ENCODE measurements around the gene CFAP20DC. TPM values are rescaled to one million over a fixed set of nuclear protein-coding genes. Genes with fewer than 3 reads are reported as not detected.

The CFAP20DC gene
- total RNA-seq, 2 donors from 2014 or later: 0.33 to 1.0 TPM

DNA sequence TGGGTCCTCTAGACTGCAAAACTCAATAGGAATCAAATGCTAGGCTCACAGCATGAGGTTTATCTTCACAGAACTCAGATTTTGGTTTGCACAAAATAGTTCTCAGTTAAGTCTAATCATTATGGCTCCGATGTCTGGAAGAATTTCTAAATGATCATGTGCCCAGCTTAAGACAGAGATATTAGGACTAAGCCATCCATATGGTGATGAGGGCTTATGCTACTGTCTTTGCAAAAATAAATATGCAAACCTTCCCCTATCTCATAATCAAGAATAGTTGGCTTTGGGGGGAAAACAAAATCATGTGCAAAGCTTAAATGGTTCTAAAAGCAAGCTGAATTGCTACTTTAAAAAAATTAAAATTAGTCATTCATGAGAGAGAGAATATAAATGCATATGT lies 96.5 kb downstream of the CFAP20DC start:
- no peak for TF ChIP-seq POLR2A (IDR thresholded peaks at IDR 0.05)
- TF ChIP-seq, protein P1, sequence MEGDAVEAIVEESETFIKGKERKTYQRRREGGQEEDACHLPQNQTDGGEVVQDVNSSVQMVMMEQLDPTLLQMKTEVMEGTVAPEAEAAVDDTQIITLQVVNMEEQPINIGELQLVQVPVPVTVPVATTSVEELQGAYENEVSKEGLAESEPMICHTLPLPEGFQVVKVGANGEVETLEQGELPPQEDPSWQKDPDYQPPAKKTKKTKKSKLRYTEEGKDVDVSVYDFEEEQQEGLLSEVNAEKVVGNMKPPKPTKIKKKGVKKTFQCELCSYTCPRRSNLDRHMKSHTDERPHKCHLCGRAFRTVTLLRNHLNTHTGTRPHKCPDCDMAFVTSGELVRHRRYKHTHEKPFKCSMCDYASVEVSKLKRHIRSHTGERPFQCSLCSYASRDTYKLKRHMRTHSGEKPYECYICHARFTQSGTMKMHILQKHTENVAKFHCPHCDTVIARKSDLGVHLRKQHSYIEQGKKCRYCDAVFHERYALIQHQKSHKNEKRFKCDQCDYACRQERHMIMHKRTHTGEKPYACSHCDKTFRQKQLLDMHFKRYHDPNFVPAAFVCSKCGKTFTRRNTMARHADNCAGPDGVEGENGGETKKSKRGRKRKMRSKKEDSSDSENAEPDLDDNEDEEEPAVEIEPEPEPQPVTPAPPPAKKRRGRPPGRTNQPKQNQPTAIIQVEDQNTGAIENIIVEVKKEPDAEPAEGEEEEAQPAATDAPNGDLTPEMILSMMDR (IDR thresholded peaks at IDR 0.05): no peak
- Histone ChIP-seq H3K4me3 (no peak overlapping the region), H3K9me3 (no peaks in the 10 kb centered on the region), H3K27ac (no peak overlapping the region), H3K36me3 (replicated peaks in 1 of 2; ENCODE audit: insufficient read depth in 1 of 2, low read depth in 2 of 2) (no peaks in the 10 kb centered on the region), H3K27me3 (no peaks in the 10 kb centered on the region), H3K4me1 (no peaks in the 10 kb centered on the region)
- intact Hi-C loops (cut with DNase I): no loop called here
- DNase-seq: no peak
- ATAC-seq: no peak
- 100% methylated on average over 1 of the region's 1 CpG for WGBS, 2 donors

DNA sequence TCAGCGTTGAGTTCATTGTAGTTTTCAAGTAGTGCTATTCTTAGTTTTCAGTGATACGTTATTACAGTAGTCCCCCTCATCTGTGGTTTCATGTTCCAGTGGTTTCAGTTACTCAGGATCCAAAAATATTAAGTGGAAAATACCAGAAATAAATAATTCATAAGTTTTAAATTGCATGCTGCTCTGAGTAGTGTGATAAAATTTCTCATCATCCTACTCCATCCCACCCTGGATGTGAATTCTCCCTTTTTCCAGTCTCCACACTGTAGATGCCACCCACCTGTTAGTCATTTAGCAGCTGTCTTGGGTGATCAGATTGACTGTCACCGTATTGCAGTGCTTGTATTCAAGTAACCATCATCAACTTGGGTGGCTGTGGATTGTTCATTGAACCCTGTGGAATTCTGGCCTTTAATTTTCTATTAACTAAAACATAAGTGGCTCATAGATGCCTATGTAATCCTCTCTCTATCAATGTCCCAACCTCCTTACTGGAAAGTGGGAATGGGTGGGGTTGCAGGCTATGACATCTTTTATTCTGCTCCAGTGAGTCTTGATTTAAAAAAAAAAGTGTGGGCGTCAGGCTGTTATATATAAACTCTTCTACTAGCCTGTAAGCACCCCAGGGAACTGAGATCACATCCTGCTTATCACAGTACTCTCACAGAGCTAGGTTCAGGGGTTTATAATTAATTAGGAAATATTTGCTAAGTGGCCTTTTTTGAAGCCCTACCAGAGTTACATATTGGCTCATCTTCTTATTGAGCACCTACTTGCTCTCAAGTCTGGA lies 97.5 kb downstream of the CFAP20DC start:
- Histone ChIP-seq H3K36me3 (replicated peaks in 1 of 2; ENCODE audit: insufficient read depth in 1 of 2, low read depth in 2 of 2) (no peaks in the 10 kb centered on the region), H3K4me1 (no peaks in the 10 kb centered on the region), H3K27me3 (no peaks in the 10 kb centered on the region), H3K4me3 (no peak overlapping the region), H3K9me3 (no peaks in the 10 kb centered on the region), H3K27ac (no peak overlapping the region)
- ATAC-seq (no peak), DNase-seq (no peak)
- no peak for TF ChIP-seq POLR2A (IDR thresholded peaks at IDR 0.05)
- TF ChIP-seq, protein P1 (IDR thresholded peaks at IDR 0.05): no peak
- 72 to 73% methylated on average over 4 of the region's 4 CpGs for WGBS, 2 donors
- intact Hi-C loops (cut with DNase I): no loop called here

DNA sequence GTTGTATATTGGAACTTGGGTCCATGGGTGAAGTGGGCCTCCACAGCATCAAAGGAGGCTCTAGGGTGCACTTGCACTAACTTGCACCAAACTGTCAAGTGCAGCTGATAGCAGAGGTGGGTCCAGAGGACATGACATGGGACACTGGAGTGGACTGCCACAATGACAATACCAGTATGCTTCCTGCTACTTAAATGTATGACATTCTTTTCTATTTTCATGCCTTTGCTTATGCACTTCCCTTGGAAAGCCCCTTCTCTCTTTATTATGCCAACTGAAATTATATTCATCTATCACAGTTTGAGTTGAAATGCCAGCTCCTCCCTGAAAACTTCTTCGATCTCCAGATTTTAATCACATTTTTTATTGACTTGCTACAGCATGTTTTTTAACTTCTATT lies 101.8 kb downstream of the CFAP20DC start:
- no peaks in the 10 kb centered on the region for H3K4me1 ChIP-seq
- no peak overlapping the region for H3K4me3 ChIP-seq
- H3K27ac ChIP-seq: no peak overlapping the region
- no peaks in the 10 kb centered on the region for H3K9me3 ChIP-seq
- 76 to 81% methylated on average over 1 of the region's 1 CpG for WGBS, 2 donors
- DNase-seq (no peak), ATAC-seq (no peak)
- H3K27me3 ChIP-seq: no peaks in the 10 kb centered on the region
- intact Hi-C loops (cut with DNase I): no loop called here
- no peak for TF ChIP-seq POLR2A (IDR thresholded peaks at IDR 0.05)
- TF ChIP-seq, protein P1 (IDR thresholded peaks at IDR 0.05): no peak
- no peaks in the 10 kb centered on the region for H3K36me3 ChIP-seq (replicated peaks in 1 of 2; ENCODE audit: insufficient read depth in 1 of 2, low read depth in 2 of 2)

DNA sequence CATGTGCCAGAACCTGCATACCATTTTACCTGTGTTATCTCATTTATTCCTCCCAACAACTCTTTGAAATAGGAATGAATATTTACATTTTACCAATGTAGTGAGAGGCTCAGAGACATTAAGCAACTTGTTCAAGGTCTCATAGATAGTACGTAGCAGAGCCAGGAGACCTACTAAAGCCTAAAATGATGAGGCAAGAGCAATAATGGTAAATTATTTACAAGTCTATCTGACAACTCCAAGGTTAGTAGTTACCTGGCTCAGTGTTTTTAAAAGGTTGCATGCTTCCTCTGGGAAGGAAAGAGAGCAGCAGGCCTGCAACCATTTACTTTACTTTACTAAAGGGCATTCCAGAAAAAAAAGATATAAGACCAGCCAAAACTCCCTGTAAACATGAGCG lies 103.0 kb downstream of the CFAP20DC start:
- no peaks in the 10 kb centered on the region for H3K9me3 ChIP-seq
- ATAC-seq (no peak), DNase-seq (no peak)
- H3K36me3 ChIP-seq (replicated peaks in 1 of 2; ENCODE audit: insufficient read depth in 1 of 2, low read depth in 2 of 2): no peaks in the 10 kb centered on the region
- TF ChIP-seq, protein P1 (IDR thresholded peaks at IDR 0.05): no peak
- no peak for TF ChIP-seq POLR2A (IDR thresholded peaks at IDR 0.05)
- H3K4me1 ChIP-seq: no peaks in the 10 kb centered on the region
- intact Hi-C loops (cut with DNase I): no loop called here
- 41 to 47% methylated on average over 2 of the region's 2 CpGs for WGBS, 2 donors
- H3K27me3 ChIP-seq: no peaks in the 10 kb centered on the region
- no peak overlapping the region for H3K27ac ChIP-seq
- H3K4me3 ChIP-seq: no peak overlapping the region

DNA sequence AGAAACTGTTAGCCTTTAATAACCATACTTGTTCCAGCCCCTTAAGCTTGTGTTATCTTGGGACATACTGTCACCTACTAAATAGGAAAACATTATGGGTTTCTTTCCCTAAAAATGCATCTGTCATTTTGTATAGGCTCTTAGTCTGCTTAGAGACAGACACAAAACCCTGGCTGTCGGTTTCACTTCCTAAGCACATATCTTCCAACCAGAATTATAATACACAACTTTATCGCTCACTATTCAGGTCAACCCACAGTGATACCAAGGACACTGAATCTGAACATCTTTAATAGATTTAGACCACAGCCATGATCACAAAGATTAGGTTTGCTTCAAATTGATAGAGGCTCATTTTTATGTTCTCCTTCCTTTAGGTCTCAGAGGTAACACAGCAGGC lies 111.8 kb downstream of the CFAP20DC start:
- DNase-seq (no peak), ATAC-seq (no peak)
- no peak overlapping the region for H3K4me3 ChIP-seq
- H3K27me3 ChIP-seq: no peaks in the 10 kb centered on the region
- intact Hi-C loops (cut with DNase I): no loop called here
- no peak overlapping the region for H3K27ac ChIP-seq
- no peaks in the 10 kb centered on the region for H3K4me1 ChIP-seq
- no peaks in the 10 kb centered on the region for H3K9me3 ChIP-seq
- no peaks in the 10 kb centered on the region for H3K36me3 ChIP-seq (replicated peaks in 1 of 2; ENCODE audit: insufficient read depth in 1 of 2, low read depth in 2 of 2)
- WGBS, 2 donors: 84 to 85% methylated on average over 2 of the region's 2 CpGs
- TF ChIP-seq, protein P1 (IDR thresholded peaks at IDR 0.05): no peak
- TF ChIP-seq POLR2A (IDR thresholded peaks at IDR 0.05): no peak
